HL-60 (cell line): ENCODE measurements around the gene PARP8.
A peak's percentile ranks its signal among the peaks of the same experiment; 100 is the strongest.

Source experiments
- GABPA ChIP-seq: IDR thresholded peaks from 2 replicates; pipeline ENCODE4 v1.6.1; 2012; ENCODE audit warnings: low read depth
- POLR2AphosphoS5 ChIP-seq: IDR thresholded peaks from 2 replicates; pipeline ENCODE4 v1.6.1; 2012; ENCODE audit warnings: low read depth
- TF ChIP-seq, protein P1 (sequence below): IDR thresholded peaks from one replicate; pipeline ENCODE4 v1.5.1; 2011; ENCODE audit warnings: low read length, control low read depth, inconsistent platforms; ENCODE audit not compliant: insufficient read depth

DNA sequence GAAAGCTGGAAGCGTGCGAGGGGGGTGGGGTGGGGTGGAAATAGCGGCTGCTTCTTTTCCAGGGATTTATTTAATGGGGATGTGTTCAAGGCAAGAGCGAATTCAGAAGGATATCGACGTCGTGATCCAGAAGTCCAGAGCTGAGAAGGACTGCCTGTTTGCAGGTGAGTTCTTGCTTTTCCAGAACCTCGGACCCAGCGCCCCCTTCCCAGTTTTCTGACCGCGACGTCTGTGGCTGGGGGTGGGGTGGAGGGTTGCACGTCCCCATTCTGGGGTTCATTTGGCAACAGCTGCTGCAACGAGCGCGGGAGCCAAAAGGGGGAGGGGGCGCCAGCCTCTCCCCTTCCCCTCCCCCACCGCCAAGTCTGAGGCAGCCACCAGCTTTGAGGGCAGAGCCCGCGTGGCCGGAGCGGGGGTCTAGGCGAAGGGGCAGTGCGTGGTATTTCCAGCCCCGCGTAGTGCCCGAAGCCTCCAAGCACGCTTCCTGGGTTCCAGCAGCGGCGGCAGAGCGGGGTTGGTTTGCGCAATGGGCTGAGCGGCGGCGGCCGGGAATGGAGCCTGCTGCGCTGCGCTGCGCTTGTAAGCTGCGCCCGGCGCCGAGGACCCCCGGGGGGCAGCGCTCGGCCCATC, 701 bp downstream of the PARP8 start:
- TF ChIP-seq, protein P1, sequence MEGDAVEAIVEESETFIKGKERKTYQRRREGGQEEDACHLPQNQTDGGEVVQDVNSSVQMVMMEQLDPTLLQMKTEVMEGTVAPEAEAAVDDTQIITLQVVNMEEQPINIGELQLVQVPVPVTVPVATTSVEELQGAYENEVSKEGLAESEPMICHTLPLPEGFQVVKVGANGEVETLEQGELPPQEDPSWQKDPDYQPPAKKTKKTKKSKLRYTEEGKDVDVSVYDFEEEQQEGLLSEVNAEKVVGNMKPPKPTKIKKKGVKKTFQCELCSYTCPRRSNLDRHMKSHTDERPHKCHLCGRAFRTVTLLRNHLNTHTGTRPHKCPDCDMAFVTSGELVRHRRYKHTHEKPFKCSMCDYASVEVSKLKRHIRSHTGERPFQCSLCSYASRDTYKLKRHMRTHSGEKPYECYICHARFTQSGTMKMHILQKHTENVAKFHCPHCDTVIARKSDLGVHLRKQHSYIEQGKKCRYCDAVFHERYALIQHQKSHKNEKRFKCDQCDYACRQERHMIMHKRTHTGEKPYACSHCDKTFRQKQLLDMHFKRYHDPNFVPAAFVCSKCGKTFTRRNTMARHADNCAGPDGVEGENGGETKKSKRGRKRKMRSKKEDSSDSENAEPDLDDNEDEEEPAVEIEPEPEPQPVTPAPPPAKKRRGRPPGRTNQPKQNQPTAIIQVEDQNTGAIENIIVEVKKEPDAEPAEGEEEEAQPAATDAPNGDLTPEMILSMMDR = no peak
- TF ChIP-seq GABPA (0 out of 2 replicates have a peak, but pooled peaks have one; percentile 13), POLR2AphosphoS5 (peak; percentile 55)
